Activated T-helper 17 cell treated with anti-CD3 and anti-CD28 coated beads, Interleukin-2, amount 50 U/mL, for 72 hours (primary cell): ENCODE measurements around the gene COG1. TPM values are rescaled to one million over a fixed set of nuclear protein-coding genes. Genes with fewer than 3 reads are reported as not detected.

Experiments
- ATAC-seq: fragments of 150-1000 bp; cut with Tn5 transposase; replicated peaks from 2 replicates; pipeline ENCODE4 v1.10.0; 2021; ENCODE audit warnings: mild to moderate bottlenecking, moderate library complexity
- H3K27ac Mint-ChIP-seq: one replicate; pipeline ENCODE4 v1.8.0; 2022; ENCODE audit warnings: mixed read lengths
- H3K27me3 Mint-ChIP-seq: one replicate; pipeline ENCODE4 v1.8.0; 2022; ENCODE audit warnings: mixed read lengths
- H3K36me3 Mint-ChIP-seq: one replicate; pipeline ENCODE4 v1.8.0; 2022; ENCODE audit warnings: low read depth, mild to moderate bottlenecking, mixed read lengths
- H3K4me1 Mint-ChIP-seq: one replicate; pipeline ENCODE4 v1.8.0; 2022; ENCODE audit warnings: mixed read lengths
- H3K4me3 Mint-ChIP-seq: one replicate; pipeline ENCODE4 v1.8.0; 2022; ENCODE audit warnings: mild to moderate bottlenecking, mixed read lengths
- H3K9me3 Mint-ChIP-seq: one replicate; pipeline ENCODE4 v1.8.0; 2022; ENCODE audit warnings: mixed read lengths
- total RNA-seq, 2 donors: library from RNA; stranded (reverse); gene quantifications; one replicate each; pipeline ENCODE4 v1.2.3, GENCODE V29; 2022

COG1 gene
- total RNA-seq, 2 donors from 2014 or later, result 22.5 to 27.3 TPM

DNA sequence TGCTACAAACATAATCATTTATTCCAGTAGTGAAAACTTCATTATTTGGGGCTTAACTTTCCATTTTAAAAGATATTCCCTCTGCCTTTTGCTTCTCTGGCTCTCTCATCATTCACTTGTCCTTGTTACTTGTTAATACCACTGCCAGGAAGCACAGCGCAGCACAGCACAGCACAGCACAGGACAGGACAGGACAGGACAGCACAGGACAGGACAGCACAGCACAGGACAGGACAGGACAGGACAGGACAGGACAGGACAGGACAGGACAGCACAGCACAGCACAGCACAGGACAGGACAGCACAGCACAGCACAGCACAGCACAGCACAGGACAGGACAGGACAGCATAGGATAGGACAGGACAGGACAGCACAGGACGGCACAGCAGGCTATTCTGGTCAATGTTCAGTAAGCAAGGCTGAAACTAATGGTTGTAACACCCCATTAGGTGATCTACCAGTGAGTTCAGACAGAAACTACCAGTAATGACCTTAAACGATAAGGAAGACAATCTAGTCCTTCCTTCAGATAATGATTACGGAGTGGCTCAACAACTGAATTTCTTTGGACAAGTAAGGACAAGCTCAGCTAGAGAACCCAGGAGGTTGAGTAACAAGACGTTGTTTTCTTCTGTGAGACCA, 31.9 kb downstream of the COG1 start:
- Mint-ChIP-seq H3K9me3 (no peaks in the 10 kb centered on the region), H3K4me3 (peak overlapping the region; percentile 15), H3K27ac (peak overlapping the region; percentile 63), H3K27me3 (no peaks in the 10 kb centered on the region), H3K36me3 (peaks cover 62% of the 10 kb centered on the region), H3K4me1 (peaks cover 42% of the 10 kb centered on the region)
- ATAC-seq, result no peak

DNA sequence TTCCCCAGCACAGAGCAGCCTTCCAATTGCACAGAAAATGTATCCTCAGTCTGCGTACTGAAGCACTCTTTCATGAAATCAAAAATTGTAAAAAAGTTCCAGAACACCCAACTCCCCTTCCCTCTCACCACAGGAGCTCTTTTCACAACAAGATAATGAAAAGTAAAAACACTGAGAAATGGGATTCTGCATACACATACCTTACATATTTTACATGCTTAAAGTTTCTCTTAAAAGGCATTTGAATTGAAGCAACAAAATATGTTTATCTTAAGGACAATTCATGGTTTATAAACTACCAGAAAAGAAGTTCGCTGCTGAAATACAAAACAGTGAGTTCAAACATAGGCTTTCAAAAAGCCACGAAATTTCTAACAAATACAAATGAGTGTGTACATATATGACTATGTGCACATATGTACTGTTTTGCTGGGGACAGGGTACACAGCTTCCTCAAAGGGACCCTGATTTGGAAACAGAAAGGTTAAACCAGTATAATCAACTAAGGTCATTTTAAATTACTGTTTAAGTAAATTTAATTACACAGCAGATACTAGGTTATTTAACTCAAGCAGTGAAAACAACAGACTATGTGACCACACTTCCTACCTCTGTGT, 33.8 kb downstream of the COG1 start:
- peak overlapping the region; percentile 92 for H3K4me3 Mint-ChIP-seq
- peak; percentile 73 for ATAC-seq
- H3K9me3 Mint-ChIP-seq, result no peaks in the 10 kb centered on the region
- H3K27me3 Mint-ChIP-seq, result no peaks in the 10 kb centered on the region
- H3K36me3 Mint-ChIP-seq, result peaks cover 57% of the 10 kb centered on the region
- peaks cover 58% of the 10 kb centered on the region for H3K4me1 Mint-ChIP-seq
- peak overlapping the region; percentile 87 for H3K27ac Mint-ChIP-seq

DNA sequence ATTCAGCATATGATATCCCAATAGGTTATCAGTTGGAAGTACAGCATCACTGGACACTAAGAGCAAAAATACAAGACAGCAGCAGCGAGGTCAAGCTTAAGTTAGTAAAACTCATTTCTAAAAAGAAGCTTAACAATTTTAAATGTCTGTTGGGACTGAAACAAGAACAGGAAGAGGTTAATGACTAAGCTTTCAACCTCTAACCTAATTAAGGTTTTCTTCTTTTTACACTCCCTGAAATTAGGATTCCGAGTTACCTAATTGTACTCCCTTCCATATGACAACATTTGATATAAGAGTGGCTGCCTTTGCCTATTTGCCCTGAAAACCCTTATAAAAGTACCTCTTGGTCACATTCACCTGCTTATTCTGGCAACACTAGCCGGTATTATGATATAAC, 34.5 kb downstream of the COG1 start:
- Mint-ChIP-seq H3K27me3 (no peaks in the 10 kb centered on the region), H3K4me3 (peak overlapping the region; percentile 92), H3K27ac (peak overlapping the region; percentile 87), H3K4me1 (peaks cover 58% of the 10 kb centered on the region), H3K36me3 (peaks cover 58% of the 10 kb centered on the region), H3K9me3 (no peaks in the 10 kb centered on the region)
- peak; percentile 55 for ATAC-seq

DNA sequence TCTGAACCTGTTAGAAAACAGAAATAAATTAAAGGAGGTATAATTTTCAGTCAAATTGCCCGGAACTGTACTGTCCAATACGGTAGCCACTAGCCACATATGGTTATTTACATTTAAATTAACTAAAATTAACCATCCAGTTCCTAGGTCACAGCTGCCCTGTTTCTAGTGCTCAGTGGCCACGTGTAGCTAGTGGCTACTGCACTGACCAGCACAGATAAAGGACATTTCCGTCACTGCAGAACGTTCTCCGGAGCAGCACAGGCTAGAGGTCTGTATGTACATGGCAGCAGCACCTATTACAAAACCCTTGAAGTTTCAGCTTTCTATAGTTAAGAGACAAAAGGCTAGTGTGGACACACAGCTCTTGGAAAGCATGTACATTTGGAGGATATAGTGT, 35.1 kb downstream of the COG1 start:
- Mint-ChIP-seq H3K9me3 (no peaks in the 10 kb centered on the region), H3K4me3 (peak overlapping the region; percentile 92), H3K36me3 (peaks cover 58% of the 10 kb centered on the region), H3K4me1 (peaks cover 60% of the 10 kb centered on the region), H3K27me3 (no peaks in the 10 kb centered on the region), H3K27ac (peak overlapping the region; percentile 87)
- no peak for ATAC-seq

DNA sequence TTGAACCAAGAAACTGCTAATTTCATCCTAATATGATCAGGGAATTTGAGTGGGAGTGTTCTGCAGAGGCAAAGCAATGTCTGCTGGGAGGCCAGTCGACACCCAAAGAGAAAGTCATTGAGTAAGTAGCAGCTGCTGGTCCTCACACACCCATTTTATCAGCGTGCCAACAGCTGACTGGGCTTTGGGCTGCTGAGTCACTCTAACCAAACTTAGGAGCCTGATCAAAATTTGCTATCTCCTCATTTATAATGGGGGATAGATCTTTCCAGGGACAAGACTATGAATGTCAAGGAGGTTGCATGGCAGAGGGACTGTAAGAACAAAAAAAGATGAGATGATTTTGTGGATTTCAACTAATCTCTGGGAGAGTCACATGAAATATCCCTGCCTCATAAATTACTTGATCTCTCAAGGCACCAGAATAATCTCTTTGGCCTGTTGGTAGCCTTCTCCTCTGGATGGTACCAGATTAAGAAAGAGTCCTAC, 35.9 kb downstream of the COG1 start:
- ATAC-seq, result no peak
- H3K4me3 Mint-ChIP-seq, result peak overlapping the region; percentile 92
- H3K36me3 Mint-ChIP-seq, result peaks cover 58% of the 10 kb centered on the region
- H3K27me3 Mint-ChIP-seq, result no peaks in the 10 kb centered on the region
- H3K9me3 Mint-ChIP-seq, result no peaks in the 10 kb centered on the region
- H3K27ac Mint-ChIP-seq, result peak overlapping the region; percentile 37
- H3K4me1 Mint-ChIP-seq, result peaks cover 65% of the 10 kb centered on the region

DNA sequence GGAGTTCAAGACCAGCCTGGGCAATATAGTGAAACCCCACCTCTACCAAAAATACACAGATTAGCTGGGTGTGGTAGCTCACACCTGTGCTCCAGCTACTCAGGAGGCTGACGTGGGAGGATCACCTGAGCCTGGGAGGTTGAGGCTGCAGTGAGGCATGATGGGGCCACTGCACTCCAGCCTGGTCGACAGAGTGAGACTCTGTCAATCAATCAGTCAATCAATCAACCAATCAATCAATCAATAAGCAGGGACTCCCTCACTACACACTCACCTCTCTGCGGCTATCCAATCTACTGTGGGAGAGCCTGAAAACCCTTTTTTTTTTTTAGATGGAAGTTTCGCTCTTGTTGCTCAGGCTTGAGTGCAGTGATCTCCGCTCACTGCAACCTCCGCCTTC, 37.2 kb downstream of the COG1 start:
- no peaks in the 10 kb centered on the region for H3K27me3 Mint-ChIP-seq
- peaks cover 54% of the 10 kb centered on the region for H3K36me3 Mint-ChIP-seq
- H3K9me3 Mint-ChIP-seq, result no peaks in the 10 kb centered on the region
- peak overlapping the region; percentile 95 for H3K27ac Mint-ChIP-seq
- peak overlapping the region; percentile 92 for H3K4me3 Mint-ChIP-seq
- no peak for ATAC-seq
- H3K4me1 Mint-ChIP-seq, result peaks cover 58% of the 10 kb centered on the region

DNA sequence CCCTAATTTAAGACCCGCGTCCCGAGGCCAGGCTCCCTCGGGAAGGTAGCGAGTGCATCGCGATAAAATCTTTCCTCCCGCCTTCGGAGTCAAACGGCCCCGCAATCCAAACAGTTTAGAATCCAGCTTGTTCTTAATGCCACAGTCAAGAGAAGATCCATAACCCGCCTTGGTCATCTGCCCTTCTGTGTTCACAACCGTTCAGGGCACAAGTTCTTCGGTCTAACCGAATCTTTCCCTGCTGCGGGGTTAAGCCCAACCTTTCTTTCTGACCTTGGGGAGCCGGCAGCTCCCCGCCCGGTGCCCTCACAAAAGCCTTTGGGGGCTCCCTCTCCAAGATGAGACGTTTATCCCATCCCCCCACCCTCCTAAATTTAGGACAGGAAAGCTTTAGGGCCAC, 38.5 kb downstream of the COG1 start:
- H3K27me3 Mint-ChIP-seq, result no peaks in the 10 kb centered on the region
- H3K9me3 Mint-ChIP-seq, result no peaks in the 10 kb centered on the region
- H3K36me3 Mint-ChIP-seq, result peaks cover 60% of the 10 kb centered on the region
- H3K4me1 Mint-ChIP-seq, result peaks cover 55% of the 10 kb centered on the region
- H3K4me3 Mint-ChIP-seq, result peak overlapping the region; percentile 92
- ATAC-seq, result no peak
- H3K27ac Mint-ChIP-seq, result peak overlapping the region; percentile 95

DNA sequence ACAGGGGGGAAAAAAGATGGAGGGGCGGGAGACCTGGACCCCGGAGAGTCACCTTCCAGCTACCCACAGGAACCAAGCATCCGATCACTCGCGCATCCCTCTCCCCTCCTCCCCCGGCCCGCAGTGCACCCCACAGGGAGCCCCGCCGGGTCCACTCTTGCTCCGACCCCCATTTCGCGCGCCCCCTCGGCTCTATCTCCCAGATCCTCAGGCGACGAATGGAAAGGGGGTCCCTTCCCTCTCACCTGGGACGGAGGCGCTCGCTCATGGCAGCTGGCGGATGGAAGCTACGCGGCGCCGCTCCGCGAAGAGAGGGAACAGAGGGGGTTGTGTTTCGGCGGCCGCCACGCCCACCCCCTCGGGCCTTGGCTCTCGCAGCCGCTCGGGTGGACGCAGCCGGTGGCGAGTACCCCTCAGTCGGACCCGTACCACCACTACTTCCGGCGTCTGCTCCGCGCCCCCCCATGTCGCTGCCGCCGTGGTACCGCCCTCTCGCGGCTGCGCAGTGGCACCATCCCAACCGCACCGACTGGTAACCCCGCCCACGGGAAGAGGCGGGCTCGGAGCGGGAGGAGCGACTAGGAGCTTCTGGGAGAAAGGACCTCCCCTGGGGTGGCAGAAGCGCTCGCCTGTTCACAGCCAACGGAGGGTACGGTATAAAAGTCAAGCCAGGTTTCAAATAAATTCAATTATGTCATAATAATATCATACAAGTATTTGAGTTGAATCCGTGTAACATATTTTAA, 39.2 kb downstream of the COG1 start:
- H3K27ac Mint-ChIP-seq, result peak overlapping the region; percentile 95
- H3K36me3 Mint-ChIP-seq, result peaks cover 57% of the 10 kb centered on the region
- H3K9me3 Mint-ChIP-seq, result no peaks in the 10 kb centered on the region
- H3K4me1 Mint-ChIP-seq, result peaks cover 49% of the 10 kb centered on the region
- peak; percentile 88 for ATAC-seq
- peak overlapping the region; percentile 92 for H3K4me3 Mint-ChIP-seq
- H3K27me3 Mint-ChIP-seq, result no peaks in the 10 kb centered on the region

DNA sequence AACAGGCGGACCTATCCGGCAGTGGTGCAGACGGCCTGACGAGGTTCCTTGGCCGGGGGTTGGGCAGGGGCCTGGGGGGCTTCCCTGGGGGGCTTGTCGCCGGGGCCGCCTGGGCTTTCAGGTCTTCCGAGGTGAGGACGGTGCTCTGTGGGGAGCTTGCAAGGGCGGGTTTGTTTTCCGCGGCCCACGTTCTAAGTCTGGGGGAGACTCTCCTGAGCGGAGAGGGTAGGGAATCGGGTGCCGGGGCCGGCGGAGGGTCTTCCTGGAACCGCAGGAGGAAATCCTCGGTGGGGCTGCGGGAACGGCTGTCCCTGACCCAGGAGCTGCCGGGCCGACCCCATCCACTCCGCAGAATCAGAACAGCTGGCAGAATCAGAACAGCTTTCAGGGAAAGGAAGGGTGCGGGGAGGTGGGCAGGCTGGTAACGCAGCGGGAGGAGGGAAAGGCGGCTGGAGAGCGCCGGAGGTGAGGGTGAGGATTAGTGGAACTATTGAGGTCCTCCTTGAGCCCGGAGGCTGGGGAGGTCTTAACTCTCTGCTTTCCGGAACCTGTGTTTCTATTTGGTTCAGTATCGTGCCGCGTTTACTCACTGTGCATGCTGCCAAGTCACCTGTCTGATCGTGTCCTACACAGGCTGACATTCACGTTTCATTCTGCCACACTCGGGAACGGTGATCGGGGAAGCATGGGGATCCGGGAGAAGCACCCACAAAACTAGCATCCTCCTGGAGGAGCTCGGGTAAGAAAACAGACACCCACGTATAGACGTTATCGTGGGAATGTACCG, 39.9 kb downstream of the COG1 start:
- peak; percentile 44 for ATAC-seq
- Mint-ChIP-seq H3K27me3 (no peaks in the 10 kb centered on the region), H3K27ac (peak overlapping the region; percentile 95), H3K4me3 (peak overlapping the region; percentile 92), H3K36me3 (peaks cover 54% of the 10 kb centered on the region), H3K4me1 (peaks cover 47% of the 10 kb centered on the region), H3K9me3 (no peaks in the 10 kb centered on the region)

DNA sequence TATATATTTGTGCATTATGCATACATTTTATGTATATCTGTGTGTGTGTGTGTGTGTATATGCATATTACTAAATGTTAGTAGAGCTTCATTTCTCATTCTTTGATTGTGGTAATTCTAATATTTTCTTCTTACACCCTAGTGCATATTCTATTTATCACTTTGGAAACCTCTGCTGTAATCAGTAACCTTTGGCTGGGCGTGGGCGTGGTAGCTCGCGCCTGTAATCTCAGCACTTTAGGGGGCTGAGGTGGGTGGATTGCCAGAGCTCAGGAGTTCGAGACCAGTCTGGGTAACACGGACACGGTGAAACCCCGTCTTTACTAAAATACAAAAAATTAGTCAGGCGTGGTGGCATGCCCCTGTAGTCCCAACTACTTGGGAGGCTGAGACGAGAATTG, 41.9 kb downstream of the COG1 start:
- Mint-ChIP-seq H3K4me1 (peaks cover 38% of the 10 kb centered on the region), H3K27me3 (no peaks in the 10 kb centered on the region), H3K9me3 (no peaks in the 10 kb centered on the region), H3K36me3 (peaks cover 56% of the 10 kb centered on the region), H3K4me3 (no peak overlapping the region), H3K27ac (no peak overlapping the region)
- no peak for ATAC-seq

DNA sequence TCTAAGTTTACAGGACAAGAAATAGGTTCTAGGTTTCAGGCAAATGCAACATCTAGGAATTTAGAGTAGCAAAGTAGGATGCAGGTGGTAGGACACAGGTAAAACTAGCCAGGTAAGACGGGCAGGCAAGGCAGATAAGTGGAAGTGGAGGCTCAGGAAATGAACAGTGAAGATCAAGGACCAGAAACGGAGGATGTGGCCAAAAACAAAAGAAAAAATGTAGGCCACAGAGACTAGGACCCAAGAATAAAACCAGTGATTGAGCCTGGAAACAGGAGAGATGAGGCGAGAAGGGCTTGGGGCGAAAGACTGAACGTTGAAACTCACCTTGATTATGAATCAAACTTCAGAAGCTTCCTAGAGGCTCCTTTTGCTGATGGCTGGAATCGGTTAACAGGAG, 44.9 kb downstream of the COG1 start:
- peak overlapping the region; percentile 86 for H3K27ac Mint-ChIP-seq
- H3K4me3 Mint-ChIP-seq, result peak overlapping the region; percentile 66
- H3K4me1 Mint-ChIP-seq, result peaks cover 22% of the 10 kb centered on the region
- no peaks in the 10 kb centered on the region for H3K9me3 Mint-ChIP-seq
- H3K27me3 Mint-ChIP-seq, result no peaks in the 10 kb centered on the region
- peak; percentile 39 for ATAC-seq
- H3K36me3 Mint-ChIP-seq, result peaks cover 51% of the 10 kb centered on the region

DNA sequence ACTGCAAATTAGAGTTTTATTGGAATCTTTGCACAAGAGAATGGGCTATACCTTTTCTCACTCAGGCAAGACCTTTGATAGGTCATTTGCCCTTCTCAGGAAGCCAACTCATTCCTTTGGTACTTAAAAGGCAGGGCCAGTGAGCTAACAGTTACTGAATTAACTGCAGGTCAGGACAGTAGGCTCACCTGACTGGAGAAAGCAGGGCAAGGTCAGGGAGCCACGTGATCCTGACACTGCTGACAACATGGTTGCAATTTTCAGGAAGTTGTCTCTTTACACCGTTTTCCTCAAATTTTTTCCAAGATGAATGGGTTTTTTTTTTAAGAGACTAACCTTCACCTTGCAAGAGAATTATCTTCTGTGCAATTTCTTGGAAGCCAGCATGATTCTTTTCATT, 47.7 kb downstream of the COG1 start:
- Mint-ChIP-seq H3K36me3 (peaks cover 55% of the 10 kb centered on the region), H3K4me3 (no peak overlapping the region), H3K27ac (no peak overlapping the region), H3K27me3 (no peaks in the 10 kb centered on the region), H3K9me3 (no peaks in the 10 kb centered on the region), H3K4me1 (peaks cover 12% of the 10 kb centered on the region)
- ATAC-seq, result no peak

DNA sequence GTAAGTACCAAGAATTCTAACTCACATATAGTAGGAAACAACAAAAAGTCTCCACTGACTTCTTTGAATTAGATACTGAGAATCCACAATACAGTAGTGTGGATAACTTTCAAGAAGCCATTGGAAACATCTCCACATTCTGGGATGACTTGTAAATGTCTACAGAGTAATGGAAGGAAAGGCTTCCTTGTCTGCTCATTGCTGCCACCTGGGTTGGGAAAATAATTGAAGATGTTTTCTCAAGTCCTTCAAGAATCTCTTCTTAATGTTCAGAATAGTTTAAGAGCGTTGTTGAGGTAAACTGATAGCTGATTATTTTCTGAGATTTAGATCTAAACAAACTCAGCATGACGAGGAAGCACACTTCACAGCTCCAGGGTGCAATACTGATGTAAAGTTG, 54.9 kb downstream of the COG1 start:
- Mint-ChIP-seq H3K4me3 (no peak overlapping the region), H3K36me3 (peaks cover 39% of the 10 kb centered on the region), H3K9me3 (no peaks in the 10 kb centered on the region), H3K27ac (no peak overlapping the region), H3K27me3 (no peaks in the 10 kb centered on the region), H3K4me1 (no peaks in the 10 kb centered on the region)
- no peak for ATAC-seq

DNA sequence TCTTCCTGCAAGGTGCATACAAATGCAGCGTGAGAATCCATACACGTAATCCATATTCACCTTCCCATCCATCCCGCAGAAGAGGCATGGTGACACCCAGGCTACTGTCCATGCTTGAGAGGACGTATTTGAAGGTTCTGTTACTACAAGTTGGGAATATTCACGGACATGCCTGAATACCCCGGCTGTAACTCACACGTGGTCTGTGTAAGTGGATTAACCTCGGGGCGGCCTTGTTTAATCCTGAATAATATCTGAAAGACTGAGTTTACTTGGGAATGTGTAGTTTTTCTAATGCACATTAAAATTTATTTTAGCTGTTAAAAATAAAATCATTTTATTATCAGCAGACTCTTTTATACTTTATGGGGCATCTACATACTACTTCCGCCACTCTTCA, 55.7 kb downstream of the COG1 start:
- Mint-ChIP-seq H3K27ac (no peak overlapping the region), H3K4me3 (no peak overlapping the region), H3K4me1 (no peaks in the 10 kb centered on the region), H3K36me3 (peaks cover 31% of the 10 kb centered on the region), H3K27me3 (no peaks in the 10 kb centered on the region), H3K9me3 (no peaks in the 10 kb centered on the region)
- ATAC-seq, result no peak
